Fibroblast of villous mesenchyme (primary cell): Measurements from ENCODE around the gene FGF9. TPM values are rescaled to one million over a fixed set of nuclear protein-coding genes. Genes with fewer than 3 reads are reported as not detected.

Experiments
- DNase-seq: peaks from one replicate; pipeline ENCODE4 v3.0.0-alpha.2; 2010; ENCODE audit warnings: low read depth
- H3K4me3 ChIP-seq: 2 replicates; pipeline ENCODE4 v1.5.1; 2011; ENCODE audit warnings: low read depth, mild to moderate bottlenecking, low read length
- CTCF ChIP-seq: IDR thresholded peaks from 2 replicates; pipeline ENCODE4 v1.5.1; 2012; ENCODE audit warnings: low read depth, mild to moderate bottlenecking, low read length; ENCODE audit not compliant: insufficient read depth
- total RNA-seq: library from RNA; depleted of rRNA; stranded (reverse); fragments of >200 nt; gene quantifications from 2 replicates; pipeline ENCODE4 v1.2.3, GENCODE V29; 2012

FGF9 gene
- total RNA-seq, 1 donor: 4.7 TPM

GRCh38 chr13:21668732-21669275 lies 2.1 kb upstream of the FGF9 start:
- TF ChIP-seq CTCF: no peak
- DNase-seq: no peak

GRCh38 chr13:21670006-21670882 lies 629 bp upstream of the FGF9 start:
- TF ChIP-seq CTCF: no peak
- DNase-seq: peak; percentile 52
- peak overlapping the region; percentile 64 for H3K4me3 ChIP-seq

More at GRCh38 chr13:21668732-21669275, 2.1 kb upstream of the FGF9 start:
- H3K4me3 ChIP-seq: peak overlapping the region; percentile 64

- H3K4me3 ChIP-seq: no peak overlapping the region
- DNase-seq: peak; percentile 15
- no peak for TF ChIP-seq CTCF
These were observed 880 bp downstream of the FGF9 start for GRCh38 chr13:21671620-21672286.

GRCh38 chr13:21672287-21672680 lies 1.4 kb downstream of the FGF9 start:
- no peak overlapping the region for H3K4me3 ChIP-seq
- no peak for TF ChIP-seq CTCF
- DNase-seq: no peak

GRCh38 chr13:21672796-21673538 lies 2.1 kb downstream of the FGF9 start:
- TF ChIP-seq CTCF: no peak
- DNase-seq: peak; percentile 7
- no peak overlapping the region for H3K4me3 ChIP-seq

- TF ChIP-seq CTCF: no peak
- H3K4me3 ChIP-seq: peak overlapping the region; percentile 15
- no peak for DNase-seq
These were observed 2.6 kb downstream of the FGF9 start for GRCh38 chr13:21673539-21673788.
